Osteoblast (primary cell): ENCODE measurements around the gene CD209. TPM values are rescaled to one million over a fixed set of nuclear protein-coding genes. Genes with fewer than 3 reads are reported as not detected.

Experiments
- DNase-seq: peaks from one replicate; pipeline ENCODE4 v3.0.0; 2011; ENCODE audit warnings: low spot score, mixed read lengths; ENCODE audit not compliant: insufficient read length; ENCODE audit errors: missing footprints
- H2AFZ ChIP-seq: 2 replicates; pipeline ENCODE4 v1.6.0; 2011; ENCODE audit warnings: mild to moderate bottlenecking, low read length
- H3K27ac ChIP-seq: 2 replicates; pipeline ENCODE4 v1.5.1; 2011; ENCODE audit warnings: mild to moderate bottlenecking, low read depth, low read length, moderate library complexity
- H3K27me3 ChIP-seq: 2 replicates; pipeline ENCODE4 v1.6.0; 2012; ENCODE audit warnings: mild to moderate bottlenecking, control low read depth, inconsistent platforms, low read length, moderate library complexity; ENCODE audit not compliant: insufficient read depth
- H3K36me3 ChIP-seq: 2 replicates; pipeline ENCODE4 v1.5.1; 2011; ENCODE audit warnings: mild to moderate bottlenecking, low read length, control low read depth, moderate library complexity; ENCODE audit not compliant: insufficient read depth
- H3K4me1 ChIP-seq: 2 replicates; pipeline ENCODE4 v1.5.1; 2011; ENCODE audit warnings: mild to moderate bottlenecking, low read length, control low read depth, moderate library complexity; ENCODE audit not compliant: insufficient read depth
- H3K4me2 ChIP-seq: 2 replicates; pipeline ENCODE4 v1.6.0; 2011; ENCODE audit warnings: mild to moderate bottlenecking, low read length; ENCODE audit not compliant: insufficient read depth
- H3K4me3 ChIP-seq: fragments of 200-600 bp; sonication (generic); 3 replicates; pipeline ENCODE4 v1.5.1; 2012; ENCODE audit warnings: mild to moderate bottlenecking, low read length, inconsistent platforms; ENCODE audit not compliant: insufficient read depth
- H3K79me2 ChIP-seq: 2 replicates; pipeline ENCODE4 v1.6.0; 2012; ENCODE audit warnings: mild to moderate bottlenecking, low read length, control low read depth, inconsistent platforms; ENCODE audit not compliant: insufficient read depth
- H3K9me3 ChIP-seq: 2 replicates; pipeline ENCODE4 v1.5.1; 2011; ENCODE audit warnings: low read depth, low read length, control low read depth
- H4K20me1 ChIP-seq: 2 replicates; pipeline ENCODE4 v1.6.0; 2012; ENCODE audit warnings: mild to moderate bottlenecking, low read length, control low read depth; ENCODE audit not compliant: insufficient read depth
- CTCF ChIP-seq: IDR thresholded peaks from 2 replicates; pipeline ENCODE4 v1.5.1; 2011; ENCODE audit warnings: mild to moderate bottlenecking, low read depth, low read length, moderate library complexity; ENCODE audit errors: extremely low read depth
- total RNA-seq: library from RNA; depleted of rRNA; stranded (reverse); fragments of >200 nt; gene quantifications from 2 replicates; pipeline ENCODE4 v1.2.3, GENCODE V29; 2012

Gene CD209
- total RNA-seq, 1 donor = not detected

GRCh38 chr19:7788178-7788932, 41.0 kb upstream of the CD209 start:
- H2AFZ ChIP-seq = no peak overlapping the region
- DNase-seq = no peak
- no peaks in the 10 kb centered on the region for H3K36me3 ChIP-seq
- peaks cover 26% of the 10 kb centered on the region for H3K27me3 ChIP-seq
- H3K27ac ChIP-seq = no peak overlapping the region
- no peaks in the 10 kb centered on the region for H3K79me2 ChIP-seq
- TF ChIP-seq CTCF = no peak
- no peak overlapping the region for H3K4me2 ChIP-seq
- no peak overlapping the region for H3K4me3 ChIP-seq
- no peaks in the 10 kb centered on the region for H4K20me1 ChIP-seq
- no peaks in the 10 kb centered on the region for H3K9me3 ChIP-seq
- no peaks in the 10 kb centered on the region for H3K4me1 ChIP-seq

GRCh38 chr19:7787602-7788177, 40.4 kb upstream of the CD209 start:
- TF ChIP-seq CTCF = no peak
- H3K79me2 ChIP-seq = no peaks in the 10 kb centered on the region
- DNase-seq = no peak
- H3K4me2 ChIP-seq = no peak overlapping the region
- H3K36me3 ChIP-seq = no peaks in the 10 kb centered on the region
- no peak overlapping the region for H2AFZ ChIP-seq
- no peak overlapping the region for H3K27ac ChIP-seq
- H3K4me1 ChIP-seq = no peaks in the 10 kb centered on the region
- H3K9me3 ChIP-seq = no peaks in the 10 kb centered on the region
- no peak overlapping the region for H3K4me3 ChIP-seq
- peaks cover 27% of the 10 kb centered on the region for H3K27me3 ChIP-seq
- no peaks in the 10 kb centered on the region for H4K20me1 ChIP-seq

GRCh38 chr19:7787141-7787540, 39.8 kb upstream of the CD209 start:
- no peaks in the 10 kb centered on the region for H3K36me3 ChIP-seq
- H3K4me3 ChIP-seq = no peak overlapping the region
- no peak overlapping the region for H2AFZ ChIP-seq
- H3K4me2 ChIP-seq = no peak overlapping the region
- H3K4me1 ChIP-seq = no peaks in the 10 kb centered on the region
- no peaks in the 10 kb centered on the region for H4K20me1 ChIP-seq
- H3K9me3 ChIP-seq = no peaks in the 10 kb centered on the region
- DNase-seq = no peak
- peaks cover 27% of the 10 kb centered on the region for H3K27me3 ChIP-seq
- H3K27ac ChIP-seq = no peak overlapping the region
- no peak for TF ChIP-seq CTCF
- no peaks in the 10 kb centered on the region for H3K79me2 ChIP-seq

- no peak overlapping the region for H3K4me2 ChIP-seq
- no peaks in the 10 kb centered on the region for H3K79me2 ChIP-seq
- TF ChIP-seq CTCF = no peak
These were observed 37.5 kb upstream of the CD209 start for GRCh38 chr19:7784856-7785255.

More at GRCh38 chr19:7784856-7785255, 37.5 kb upstream of the CD209 start:
- H3K4me3 ChIP-seq = no peak overlapping the region
- H3K4me1 ChIP-seq = no peaks in the 10 kb centered on the region
- H3K27ac ChIP-seq = no peak overlapping the region
- no peaks in the 10 kb centered on the region for H4K20me1 ChIP-seq
- H3K27me3 ChIP-seq = peaks cover 39% of the 10 kb centered on the region
- H3K36me3 ChIP-seq = no peaks in the 10 kb centered on the region
- DNase-seq = no peak
- no peaks in the 10 kb centered on the region for H3K9me3 ChIP-seq
- no peak overlapping the region for H2AFZ ChIP-seq
